ENCODE measurements around the gene MYLK4. TPM values are rescaled to one million over a fixed set of nuclear protein-coding genes. Genes with fewer than 3 reads are reported as not detected.

MYLK4 gene
- total RNA-seq, 1 experiment from 2014 or later: 0.85 TPM

GRCh38 chr6:2686515-2686914 lies 64.2 kb downstream of the MYLK4 start:
- ChIA-PET CTCF (no interaction called here), POLR2A (no interaction called here)
- H3K4me1 ChIP-seq (ENCODE audit: control insufficient read depth, insufficient read depth, low read length): no peaks in the 10 kb centered on the region
- DNase-seq (ENCODE audit: low read depth, low spot score) (no peak), ATAC-seq (no peak)
- intact Hi-C loops (cut with micrococcal nuclease; ENCODE audit: unreplicated experiment): no loop called here
- no peak overlapping the region for H3K27ac ChIP-seq (ENCODE audit: low read length)
- no peaks in the 10 kb centered on the region for H3K27me3 ChIP-seq (ENCODE audit: control insufficient read depth, insufficient read depth, low read length)
- BruUV-seq (replicated peaks): no TSS peak
- H3K9me3 ChIP-seq (ENCODE audit: control insufficient read depth, insufficient read depth, low read depth, low read length): no peaks in the 10 kb centered on the region
- TF ChIP-seq POLR2AphosphoS5 (IDR thresholded peaks at IDR 0.05; ENCODE audit: low read depth, low read length) (no peak), TCF7L2 (IDR thresholded peaks at IDR 0.05; ENCODE audit: low read depth, low read length) (no peak), SIN3A (IDR thresholded peaks at IDR 0.05; ENCODE audit: borderline replicate concordance, insufficient read depth, low read depth, low read length) (no peak)
- TF ChIP-seq, protein P1, sequence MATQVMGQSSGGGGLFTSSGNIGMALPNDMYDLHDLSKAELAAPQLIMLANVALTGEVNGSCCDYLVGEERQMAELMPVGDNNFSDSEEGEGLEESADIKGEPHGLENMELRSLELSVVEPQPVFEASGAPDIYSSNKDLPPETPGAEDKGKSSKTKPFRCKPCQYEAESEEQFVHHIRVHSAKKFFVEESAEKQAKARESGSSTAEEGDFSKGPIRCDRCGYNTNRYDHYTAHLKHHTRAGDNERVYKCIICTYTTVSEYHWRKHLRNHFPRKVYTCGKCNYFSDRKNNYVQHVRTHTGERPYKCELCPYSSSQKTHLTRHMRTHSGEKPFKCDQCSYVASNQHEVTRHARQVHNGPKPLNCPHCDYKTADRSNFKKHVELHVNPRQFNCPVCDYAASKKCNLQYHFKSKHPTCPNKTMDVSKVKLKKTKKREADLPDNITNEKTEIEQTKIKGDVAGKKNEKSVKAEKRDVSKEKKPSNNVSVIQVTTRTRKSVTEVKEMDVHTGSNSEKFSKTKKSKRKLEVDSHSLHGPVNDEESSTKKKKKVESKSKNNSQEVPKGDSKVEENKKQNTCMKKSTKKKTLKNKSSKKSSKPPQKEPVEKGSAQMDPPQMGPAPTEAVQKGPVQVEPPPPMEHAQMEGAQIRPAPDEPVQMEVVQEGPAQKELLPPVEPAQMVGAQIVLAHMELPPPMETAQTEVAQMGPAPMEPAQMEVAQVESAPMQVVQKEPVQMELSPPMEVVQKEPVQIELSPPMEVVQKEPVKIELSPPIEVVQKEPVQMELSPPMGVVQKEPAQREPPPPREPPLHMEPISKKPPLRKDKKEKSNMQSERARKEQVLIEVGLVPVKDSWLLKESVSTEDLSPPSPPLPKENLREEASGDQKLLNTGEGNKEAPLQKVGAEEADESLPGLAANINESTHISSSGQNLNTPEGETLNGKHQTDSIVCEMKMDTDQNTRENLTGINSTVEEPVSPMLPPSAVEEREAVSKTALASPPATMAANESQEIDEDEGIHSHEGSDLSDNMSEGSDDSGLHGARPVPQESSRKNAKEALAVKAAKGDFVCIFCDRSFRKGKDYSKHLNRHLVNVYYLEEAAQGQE (IDR thresholded peaks at IDR 0.05; ENCODE audit: insufficient read depth in 1 of 2, low read depth in 2 of 2, low read length in 1 of 2): no peak
- TF ChIP-seq, protein P2, sequence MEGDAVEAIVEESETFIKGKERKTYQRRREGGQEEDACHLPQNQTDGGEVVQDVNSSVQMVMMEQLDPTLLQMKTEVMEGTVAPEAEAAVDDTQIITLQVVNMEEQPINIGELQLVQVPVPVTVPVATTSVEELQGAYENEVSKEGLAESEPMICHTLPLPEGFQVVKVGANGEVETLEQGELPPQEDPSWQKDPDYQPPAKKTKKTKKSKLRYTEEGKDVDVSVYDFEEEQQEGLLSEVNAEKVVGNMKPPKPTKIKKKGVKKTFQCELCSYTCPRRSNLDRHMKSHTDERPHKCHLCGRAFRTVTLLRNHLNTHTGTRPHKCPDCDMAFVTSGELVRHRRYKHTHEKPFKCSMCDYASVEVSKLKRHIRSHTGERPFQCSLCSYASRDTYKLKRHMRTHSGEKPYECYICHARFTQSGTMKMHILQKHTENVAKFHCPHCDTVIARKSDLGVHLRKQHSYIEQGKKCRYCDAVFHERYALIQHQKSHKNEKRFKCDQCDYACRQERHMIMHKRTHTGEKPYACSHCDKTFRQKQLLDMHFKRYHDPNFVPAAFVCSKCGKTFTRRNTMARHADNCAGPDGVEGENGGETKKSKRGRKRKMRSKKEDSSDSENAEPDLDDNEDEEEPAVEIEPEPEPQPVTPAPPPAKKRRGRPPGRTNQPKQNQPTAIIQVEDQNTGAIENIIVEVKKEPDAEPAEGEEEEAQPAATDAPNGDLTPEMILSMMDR (IDR thresholded peaks at IDR 0.05): no peak
- no peak overlapping the region for H3K4me3 ChIP-seq (ENCODE audit: low read depth in 2 of 2, low read length in 2 of 2)
- in situ Hi-C loops (cut with HindIII; ENCODE audit: low pct_unique_long_range_greater_than_20kb, low sequenced_read_pairs): no loop called here
- no peaks in the 10 kb centered on the region for H3K36me3 ChIP-seq (ENCODE audit: control insufficient read depth, insufficient read depth, low read length)

DNA sequence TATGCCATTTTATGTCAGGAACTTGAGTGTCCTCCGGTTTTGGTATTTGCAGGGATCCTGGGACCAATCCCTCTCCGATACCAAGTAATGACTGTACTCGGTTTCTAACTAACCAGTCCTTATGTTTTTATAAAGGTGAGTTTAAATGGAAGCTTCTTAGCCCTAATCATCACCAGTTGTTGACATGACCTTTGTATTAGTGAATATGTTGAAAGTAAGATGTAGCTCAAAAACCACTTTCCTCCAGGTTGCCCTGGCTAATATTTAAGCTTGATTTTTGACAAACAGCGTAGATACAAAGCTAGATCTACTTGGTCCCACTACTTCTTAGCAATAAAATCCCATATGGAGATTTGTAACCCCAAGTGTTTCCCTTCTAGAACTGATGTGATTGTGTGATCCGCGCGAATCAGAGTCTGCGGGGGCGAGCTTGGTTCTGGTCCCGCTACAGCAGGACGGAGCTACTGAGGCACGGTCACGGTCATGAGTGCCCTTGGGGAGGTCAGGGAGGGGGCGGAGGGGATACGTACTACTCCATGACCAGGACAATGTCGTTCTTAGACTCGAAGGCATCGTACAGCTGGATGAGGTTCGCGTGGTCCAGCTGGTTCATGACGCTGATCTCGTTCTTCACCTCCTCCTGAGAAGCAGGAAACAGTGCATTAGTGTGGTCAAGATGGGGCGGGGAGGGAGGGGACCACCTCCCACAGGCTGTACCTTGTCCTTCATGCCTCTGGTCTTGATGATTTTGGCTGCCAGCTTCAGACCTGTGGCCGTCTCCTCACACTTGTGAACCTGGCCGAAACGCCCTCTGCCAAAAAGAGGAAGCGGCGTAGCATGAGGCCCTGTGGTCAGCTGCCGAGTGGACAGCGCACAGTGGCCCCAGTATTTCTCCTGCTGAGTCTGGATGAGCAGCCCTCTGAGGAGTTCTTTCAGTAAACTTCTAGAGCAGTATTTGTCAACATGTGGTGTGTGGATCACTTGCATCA lies 65.7 kb downstream of the MYLK4 start:
- ChIA-PET CTCF (no interaction called here), POLR2A (no interaction called here)
- TF ChIP-seq, protein P2 (IDR thresholded peaks at IDR 0.05): no peak
- no peak for TF ChIP-seq SIN3A (IDR thresholded peaks at IDR 0.05; ENCODE audit: borderline replicate concordance, insufficient read depth, low read depth, low read length)
- TF ChIP-seq, protein P1 (IDR thresholded peaks at IDR 0.05; ENCODE audit: insufficient read depth in 1 of 2, low read depth in 2 of 2, low read length in 1 of 2): no peak
- TF ChIP-seq POLR2AphosphoS5 (IDR thresholded peaks at IDR 0.05; ENCODE audit: low read depth, low read length): no peak
- TF ChIP-seq TCF7L2 (IDR thresholded peaks at IDR 0.05; ENCODE audit: low read depth, low read length): no peak
- H3K36me3 ChIP-seq (ENCODE audit: control insufficient read depth, insufficient read depth, low read length): no peaks in the 10 kb centered on the region
- H3K27ac ChIP-seq (ENCODE audit: low read length): no peak overlapping the region
- intact Hi-C loops (cut with micrococcal nuclease; ENCODE audit: unreplicated experiment): no loop called here
- no peaks in the 10 kb centered on the region for H3K27me3 ChIP-seq (ENCODE audit: control insufficient read depth, insufficient read depth, low read length)
- H3K4me1 ChIP-seq (ENCODE audit: control insufficient read depth, insufficient read depth, low read length): no peaks in the 10 kb centered on the region
- ATAC-seq (no peak), DNase-seq (ENCODE audit: low read depth, low spot score) (no peak)
- no peak overlapping the region for H3K4me3 ChIP-seq (ENCODE audit: low read depth in 2 of 2, low read length in 2 of 2)
- BruUV-seq (replicated peaks): no TSS peak
- no peaks in the 10 kb centered on the region for H3K9me3 ChIP-seq (ENCODE audit: control insufficient read depth, insufficient read depth, low read depth, low read length)
- in situ Hi-C loops (cut with HindIII; ENCODE audit: low pct_unique_long_range_greater_than_20kb, low sequenced_read_pairs): no loop called here

All from Panc1 (cell line).